Esophagus squamous epithelium (tissue), 5 donors: Measurements from ENCODE around the gene PPP1R37. TPM values are rescaled to one million over a fixed set of nuclear protein-coding genes. Genes with fewer than 3 reads are reported as not detected.

Source experiments
- DNase-seq: peaks from one replicate; lab custom pipeline; 2025; lab: John Stamatoyannopoulos, UW
- H3K27ac ChIP-seq, 4 donors: fragments of 200-600 bp; sonication (generic); one replicate each; pipeline ENCODE4 v1.5.1; 2016 to 2019; ENCODE audit warnings: mild to moderate bottlenecking in 1 of 4
- H3K27me3 ChIP-seq, 4 donors: fragments of 200-600 bp; sonication (generic); 1 replicate in 3 of 4; 2 replicates in 1 of 4; pipeline versions ENCODE4 v1.5.1 to v1.6.0; 2017 to 2021; ENCODE audit warnings: antibody characterized with exemption in 1 of 4
- H3K36me3 ChIP-seq, 3 donors: fragments of 200-600 bp; sonication (generic); one replicate each; pipeline ENCODE4 v1.5.1; 2016 to 2019
- H3K4me1 ChIP-seq, 3 donors: fragments of 200-600 bp; sonication (generic); one replicate each; pipeline ENCODE4 v1.5.1; 2017 to 2019
- H3K4me3 ChIP-seq, 4 donors: fragments of 200-600 bp; sonication (generic); 1 replicate in 3 of 4; 2 replicates in 1 of 4; pipeline ENCODE4 v1.5.1; 2016 to 2019; ENCODE audit warnings: mild to moderate bottlenecking in 2 of 4, moderate library complexity in 1 of 4
- H3K9me3 ChIP-seq, 3 donors: fragments of 200-600 bp; sonication (generic); one replicate each; pipeline ENCODE4 v1.5.1; 2016 to 2019
- CTCF ChIP-seq, 6 experiments: fragments of 450-650 bp in 4 of 6; fragments of 200-600 bp in 2 of 6; sonication (generic) in 2 of 6; IDR thresholded peaks; one replicate each; pipeline ENCODE4 v1.5.1; 2016 to 2019; ENCODE audit warnings: antibody characterized with exemption in 6 of 6, mild to moderate bottlenecking in 4 of 6, moderate library complexity in 4 of 6
- POLR2A ChIP-seq, 4 donors: fragments of 450-650 bp; IDR thresholded peaks; one replicate each; pipeline ENCODE4 v1.6.1; 2017; ENCODE audit warnings: antibody characterized with exemption in 4 of 4, mild to moderate bottlenecking in 4 of 4, moderate library complexity in 3 of 4
- WGBS, 2 donors: methylation state at CpG; one replicate each; pipeline ENCODE4 v1.1.5; 2018; 5-methylcytosine and 5-hydroxymethylcytosine counted together
- intact Hi-C: fragments of 100-400 bp; cut with DNase I; formaldehyde crosslinking; loops from one replicate; pipeline ENCODE4 v1.15.0; 2022
- total RNA-seq, 4 donors: library from RNA; depleted of rRNA; stranded (reverse); fragments of >200 nt; gene quantifications; one replicate each; pipeline ENCODE4 v1.1.0, GENCODE V29; 2016
- donor health status: DM: yes; HTN: yes; CAD: no.

PPP1R37 gene
- total RNA-seq, 4 donors from 2014 or later = 25.1 to 35.5 (median 30.8) TPM

DNA sequence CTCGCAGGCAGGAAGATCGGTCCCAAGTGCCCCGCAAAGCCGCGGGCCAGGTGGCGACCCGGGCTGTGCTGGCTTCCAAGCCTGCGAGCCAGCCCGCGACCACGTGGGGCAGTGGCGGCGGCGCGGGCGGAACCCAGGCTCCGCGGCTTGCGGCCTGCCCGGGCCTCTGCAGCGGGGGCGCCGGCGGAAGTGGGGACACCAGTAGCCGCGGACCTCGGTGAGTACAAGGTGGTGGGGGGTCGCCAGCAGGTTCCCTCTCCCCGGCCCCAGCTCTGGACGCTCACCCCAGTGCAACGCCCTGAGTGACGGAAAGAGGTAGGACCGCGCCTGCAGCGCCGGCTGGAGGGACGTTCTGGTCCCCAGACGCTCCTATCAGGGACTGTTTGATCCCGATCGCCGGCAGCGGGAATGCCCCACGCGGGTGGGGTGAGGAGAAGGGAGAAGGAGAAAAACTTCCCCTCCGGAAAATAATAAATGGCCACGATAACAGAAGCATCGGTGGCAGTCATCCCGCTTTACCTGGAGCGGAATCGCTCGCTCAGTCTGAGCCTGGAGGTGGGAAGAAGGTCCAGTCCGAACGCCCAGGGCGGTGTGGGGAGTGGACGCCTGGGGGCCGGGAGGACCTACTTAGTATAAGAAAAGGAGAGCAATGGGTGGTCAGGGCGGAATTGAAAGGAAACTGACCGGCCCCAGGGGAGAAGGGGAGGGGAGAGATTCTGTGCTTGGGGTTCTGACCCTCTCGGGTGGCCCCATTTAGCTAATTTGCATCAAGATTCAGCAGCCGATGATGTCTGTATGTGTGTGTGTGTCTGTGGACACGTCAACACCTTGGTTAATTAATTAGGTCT, 13.7 kb upstream of the PPP1R37 start, which contains the start of gene GEMIN7:
Gene GEMIN7, plus strand, starts transcription at position 198 of the 848 bp plus-strand sequence. CDS start 10,855 bp downstream, outside the sequence.
- no peaks in the 10 kb centered on the region for H3K9me3 ChIP-seq
- peak within 1 kb of the TSS; percentile 67 to 83 (median 80) for H3K27ac ChIP-seq
- no peaks in the 10 kb centered on the region for H3K27me3 ChIP-seq
- peaks cover 36 to 62% (median 38%) of the 10 kb centered on the region in 3 donors for H3K4me1 ChIP-seq
- no peak for DNase-seq
- peak within 1 kb of the TSS; percentile 54 to 92 (median 63) for H3K4me3 ChIP-seq
- TF ChIP-seq POLR2A (IDR thresholded peaks at IDR 0.05) = peak in 2 of 4 donors; percentile 28 to 30
- peak in 4 of 6 experiments; percentile 14 to 41 (median 20) for TF ChIP-seq CTCF (IDR thresholded peaks at IDR 0.05)
- WGBS, 2 donors = 0 to 1% methylated on average over 20 to 28 of the region's 61 CpGs
- H3K36me3 ChIP-seq = peaks cover 6 to 34% (median 8%) of the 10 kb centered on the region in 3 donors
- intact Hi-C loops = no loop called here

DNA sequence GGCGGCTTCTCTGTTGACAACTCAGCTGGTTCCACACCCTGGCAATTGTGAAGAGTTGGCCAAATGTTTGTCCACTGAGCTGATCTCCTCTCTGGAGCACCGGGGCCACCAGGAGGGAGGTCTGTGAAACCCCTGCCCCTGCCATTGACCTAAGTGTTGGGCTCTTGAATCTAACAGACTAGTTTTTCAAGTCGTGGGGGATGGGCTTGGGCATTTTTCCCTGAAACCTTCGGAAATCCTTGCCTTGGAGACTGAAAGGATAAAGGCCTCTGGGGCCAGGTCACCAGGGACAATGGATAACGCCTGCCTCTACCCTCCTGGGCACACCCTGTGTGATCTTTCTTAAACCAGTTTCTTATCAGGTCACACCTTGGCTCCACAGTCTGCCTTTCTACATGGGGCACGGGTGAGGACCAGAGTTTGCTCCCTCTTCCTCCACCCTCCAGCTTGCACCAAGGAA, 13.0 kb upstream of the PPP1R37 start:
- peak overlapping the region; percentile 67 to 83 (median 80) for H3K27ac ChIP-seq
- H3K4me1 ChIP-seq = peaks cover 30 to 55% (median 33%) of the 10 kb centered on the region in 3 donors
- no peaks in the 10 kb centered on the region for H3K9me3 ChIP-seq
- H3K4me3 ChIP-seq = peak overlapping the region; percentile 54 to 92 (median 63)
- intact Hi-C loops = no loop called here
- no peaks in the 10 kb centered on the region for H3K27me3 ChIP-seq
- no peak for DNase-seq
- TF ChIP-seq CTCF (IDR thresholded peaks at IDR 0.05) (no peak), POLR2A (IDR thresholded peaks at IDR 0.05) (no peak)
- 8 to 15% methylated on average over 2 to 5 of the region's 6 CpGs for WGBS, 2 donors
- peaks cover 6 to 40% (median 8%) of the 10 kb centered on the region in 3 donors for H3K36me3 ChIP-seq

DNA sequence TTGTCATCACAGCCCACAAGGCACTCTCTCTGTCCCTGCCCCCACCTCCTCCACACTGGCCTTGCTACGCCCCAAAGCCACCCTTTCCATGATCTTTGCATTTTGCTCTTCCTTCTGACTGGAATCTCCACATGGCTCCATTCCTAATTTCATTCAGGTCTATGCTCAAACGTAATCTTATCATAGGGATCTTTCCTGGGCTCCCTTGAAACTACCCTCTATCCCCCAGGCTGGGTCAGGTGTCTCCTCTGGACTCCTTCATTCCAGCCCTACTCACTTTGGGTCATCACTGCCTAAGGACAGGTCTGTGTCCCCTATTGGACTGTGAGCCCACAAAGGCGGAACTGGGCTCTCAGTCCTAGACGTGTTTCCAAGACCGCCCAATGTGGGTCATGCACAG, 10.8 kb upstream of the PPP1R37 start:
- intact Hi-C loops = no loop called here
- H3K27me3 ChIP-seq = no peaks in the 10 kb centered on the region
- H3K36me3 ChIP-seq = peaks cover 6 to 61% (median 8%) of the 10 kb centered on the region in 3 donors
- no peak for TF ChIP-seq POLR2A (IDR thresholded peaks at IDR 0.05)
- no peak for TF ChIP-seq CTCF (IDR thresholded peaks at IDR 0.05)
- no peaks in the 10 kb centered on the region for H3K9me3 ChIP-seq
- DNase-seq = no peak
- 89 to 95% methylated on average over 5 of the region's 5 CpGs for WGBS, 2 donors
- H3K4me1 ChIP-seq = peaks cover 18 to 33% (median 20%) of the 10 kb centered on the region in 3 donors
- no peak overlapping the region for H3K27ac ChIP-seq
- no peak overlapping the region for H3K4me3 ChIP-seq

DNA sequence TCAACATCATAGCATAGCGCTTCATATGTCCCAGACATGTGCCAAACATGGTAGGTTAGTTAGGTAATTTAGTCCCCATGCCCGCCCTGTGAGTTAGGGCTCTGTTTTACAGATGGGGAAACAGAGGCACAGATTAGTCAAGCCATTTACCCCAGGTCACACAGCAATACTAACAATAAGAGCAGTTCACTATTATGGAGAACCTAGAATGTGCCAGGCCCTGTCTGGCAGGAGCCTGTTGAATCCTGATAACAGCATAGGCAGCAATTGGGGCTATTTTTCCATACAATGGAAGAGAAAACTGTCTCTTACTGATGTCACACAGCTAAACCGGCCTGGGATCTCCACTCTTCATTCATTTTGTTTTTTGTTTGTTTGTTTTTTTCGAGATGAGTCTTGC, 6.5 kb upstream of the PPP1R37 start:
- Histone ChIP-seq H3K4me3 (no peak overlapping the region), H3K36me3 (peaks cover 6 to 91% (median 17%) of the 10 kb centered on the region in 3 donors), H3K4me1 (peaks cover 4 to 24% (median 8%) of the 10 kb centered on the region in 3 donors), H3K27me3 (no peaks in the 10 kb centered on the region), H3K9me3 (no peaks in the 10 kb centered on the region), H3K27ac (no peak overlapping the region)
- no peak for DNase-seq
- TF ChIP-seq CTCF (IDR thresholded peaks at IDR 0.05) (no peak), POLR2A (IDR thresholded peaks at IDR 0.05) (no peak)
- intact Hi-C loops = no loop called here
- WGBS, 2 donors = 84 to 96% methylated on average over 4 of the region's 4 CpGs

DNA sequence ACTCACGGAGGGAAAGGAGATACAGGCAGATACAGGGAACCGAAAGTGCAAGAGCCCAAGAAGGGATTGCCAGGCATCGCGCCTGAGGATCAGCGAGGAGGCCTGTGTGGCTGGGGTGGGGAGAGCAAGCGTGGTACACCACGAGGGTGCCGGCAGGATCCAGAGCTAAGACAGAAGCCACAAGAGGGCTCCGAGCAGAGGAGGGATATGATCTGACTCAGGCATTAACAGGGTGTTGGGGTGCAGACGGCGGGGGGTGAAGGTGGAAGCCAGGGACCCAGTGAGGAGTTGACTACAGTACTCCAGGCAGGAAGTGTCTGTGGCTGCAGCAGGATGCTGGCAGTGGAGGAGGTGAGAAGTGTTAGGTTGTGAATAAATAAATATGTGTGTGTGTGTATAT, 5.4 kb upstream of the PPP1R37 start:
- Histone ChIP-seq H3K9me3 (no peaks in the 10 kb centered on the region), H3K27ac (no peak overlapping the region), H3K4me1 (peaks cover 4 to 33% (median 8%) of the 10 kb centered on the region in 3 donors), H3K36me3 (peaks cover 0 to 80% (median 9%) of the 10 kb centered on the region in 3 donors), H3K27me3 (no peaks in the 10 kb centered on the region), H3K4me3 (no peak overlapping the region)
- 57 to 75% methylated on average over 11 of the region's 11 CpGs for WGBS, 2 donors
- intact Hi-C loops = no loop called here
- TF ChIP-seq CTCF (IDR thresholded peaks at IDR 0.05) (no peak), POLR2A (IDR thresholded peaks at IDR 0.05) (no peak)
- no peak for DNase-seq
